SU-DHL-6 (cell line): ENCODE results near the gene SESN3.

ENCODE experiments used
- H2AFZ ChIP-seq: fragments of 200-600 bp; sonication (generic); 2 replicates; pipeline ENCODE4 v1.6.1; 2014; ENCODE audit warnings: low read depth, mild to moderate bottlenecking, moderate library complexity, mixed read lengths, antibody characterized with exemption, low read length; ENCODE audit not compliant: severe bottlenecking
- H3F3A ChIP-seq: fragments of 200-600 bp; shearing (Covaris generic); 2 replicates; pipeline ENCODE4 v1.6.0; 2016; ENCODE audit warnings: antibody characterized with exemption, mild to moderate bottlenecking; ENCODE audit not compliant: insufficient read depth
- H3K27ac ChIP-seq: fragments of 200-600 bp; sonication (generic); 2 replicates; pipeline ENCODE4 v1.5.1; 2016; ENCODE audit warnings: low read depth, mild to moderate bottlenecking, low read length, moderate library complexity, mixed read lengths
- H3K27me3 ChIP-seq: fragments of 200-600 bp; sonication (generic), shearing (Covaris generic); 2 replicates; pipeline ENCODE4 v1.6.0; 2014; ENCODE audit warnings: mild to moderate bottlenecking, low read length
- H3K36me3 ChIP-seq: fragments of 200-600 bp; sonication (generic); 2 replicates; pipeline ENCODE4 v1.6.1; 2014; ENCODE audit warnings: mild to moderate bottlenecking, low read length, mixed read lengths
- H3K4me2 ChIP-seq: fragments of 300-600, 200-600 bp; shearing (Covaris generic), sonication (generic); 2 replicates; pipeline ENCODE4 v1.6.0; 2014; ENCODE audit warnings: low read length, low read depth, mild to moderate bottlenecking; ENCODE audit not compliant: poor library complexity, severe bottlenecking
- H3K4me3 ChIP-seq: fragments of 200-600 bp; sonication (generic); 2 replicates; pipeline ENCODE4 v1.5.1; 2014; ENCODE audit warnings: antibody characterized with exemption, low read length, mild to moderate bottlenecking, mixed read lengths; ENCODE audit not compliant: insufficient read depth, poor library complexity, severe bottlenecking
- H3K79me2 ChIP-seq: fragments of 200-600 bp; sonication (generic); 2 replicates; pipeline ENCODE4 v1.6.1; 2014; ENCODE audit warnings: mild to moderate bottlenecking, low read length, moderate library complexity; ENCODE audit not compliant: insufficient read depth
- H3K9ac ChIP-seq: fragments of 200-600 bp; sonication (generic); 2 replicates; pipeline ENCODE4 v1.7.0; 2014; ENCODE audit warnings: mild to moderate bottlenecking, low read length
- H3K9me2 ChIP-seq: fragments of 200-600 bp; sonication (generic); replicated peaks from 2 replicates; pipeline ENCODE4 v1.6.1; 2014; ENCODE audit warnings: low read length; ENCODE audit not compliant: insufficient read depth
- H3K9me3 ChIP-seq: fragments of 200-600 bp; sonication (generic); 2 replicates; pipeline ENCODE4 v1.6.1; 2014; ENCODE audit warnings: low read length, mixed read lengths; ENCODE audit not compliant: insufficient read depth
- H4K20me1 ChIP-seq: fragments of 200-600 bp; sonication (generic); 2 replicates; pipeline ENCODE4 v1.6.1; 2014; ENCODE audit warnings: low read depth, mild to moderate bottlenecking, antibody characterized with exemption, low read length, moderate library complexity, mixed read lengths
- CTCF ChIP-seq: fragments of 200-600 bp; sonication (generic); IDR thresholded peaks from one replicate; pipeline ENCODE4 v1.5.1; 2017; ENCODE audit warnings: antibody characterized with exemption, mild to moderate bottlenecking, low read length, moderate library complexity; ENCODE audit not compliant: insufficient read depth, poor library complexity, severe bottlenecking
- EZH2phosphoT487 ChIP-seq: fragments of 200-600 bp; sonication (generic), shearing (Covaris generic); conservative IDR thresholded peaks from 2 replicates; pipeline ENCODE4 v1.6.1; 2018; ENCODE audit warnings: mild to moderate bottlenecking, antibody characterized with exemption, low read length, moderate library complexity, mixed read lengths

The SESN3 gene

GRCh38 chr11:95163106-95163505, 67.9 kb downstream of the SESN3 start:
- Histone ChIP-seq H3K27ac (no peak overlapping the region), H3K79me2 (no peaks in the 10 kb centered on the region), H3K9ac (no peak overlapping the region), H3K9me3 (no peaks in the 10 kb centered on the region), H3K9me2 (no peaks in the 10 kb centered on the region), H4K20me1 (no peaks in the 10 kb centered on the region), H3K4me2 (no peak overlapping the region), H2AFZ (no peak overlapping the region), H3K4me3 (no peak overlapping the region), H3K27me3 (no peaks in the 10 kb centered on the region), H3F3A (no peaks in the 10 kb centered on the region), H3K36me3 (no peaks in the 10 kb centered on the region)
- TF ChIP-seq EZH2phosphoT487 (no peak), CTCF (no peak)

GRCh38 chr11:95161248-95161647, 69.8 kb downstream of the SESN3 start:
- no peaks in the 10 kb centered on the region for H3F3A ChIP-seq
- H3K9ac ChIP-seq, result no peak overlapping the region
- no peaks in the 10 kb centered on the region for H3K27me3 ChIP-seq

GRCh38 chr11:95157824-95158223, 73.2 kb downstream of the SESN3 start:
- H3K79me2 ChIP-seq, result no peaks in the 10 kb centered on the region
- no peak overlapping the region for H3K4me3 ChIP-seq
- H3K9ac ChIP-seq, result no peak overlapping the region
- no peak overlapping the region for H3K27ac ChIP-seq
- TF ChIP-seq CTCF (no peak), EZH2phosphoT487 (no peak)
- no peaks in the 10 kb centered on the region for H3K27me3 ChIP-seq
- no peak overlapping the region for H2AFZ ChIP-seq
- H3K9me2 ChIP-seq, result no peaks in the 10 kb centered on the region
- H3F3A ChIP-seq, result no peaks in the 10 kb centered on the region
- H4K20me1 ChIP-seq, result no peaks in the 10 kb centered on the region
- H3K36me3 ChIP-seq, result no peaks in the 10 kb centered on the region
- no peaks in the 10 kb centered on the region for H3K9me3 ChIP-seq
- no peak overlapping the region for H3K4me2 ChIP-seq

More at GRCh38 chr11:95161248-95161647, 69.8 kb downstream of the SESN3 start:
- TF ChIP-seq CTCF (no peak), EZH2phosphoT487 (no peak)
- no peaks in the 10 kb centered on the region for H3K9me2 ChIP-seq
- H4K20me1 ChIP-seq, result no peaks in the 10 kb centered on the region
- H3K79me2 ChIP-seq, result no peaks in the 10 kb centered on the region
- H3K36me3 ChIP-seq, result no peaks in the 10 kb centered on the region
- H3K4me3 ChIP-seq, result no peak overlapping the region
- H3K9me3 ChIP-seq, result no peaks in the 10 kb centered on the region
- no peak overlapping the region for H3K4me2 ChIP-seq
- H3K27ac ChIP-seq, result no peak overlapping the region
- H2AFZ ChIP-seq, result no peak overlapping the region
